NCI-H128 (cell line): ENCODE results near the gene ZKSCAN3.
"Not testable (repeated sequence)": the region's sequence is repeated elsewhere in the genome, so short reads cannot be mapped to it uniquely, and the experiment has no call there.

Experiments
- DNase-seq: peaks from one replicate; lab custom pipeline; 2025; ENCODE audit not compliant: unreplicated experiment; lab: John Stamatoyannopoulos, UW

ZKSCAN3 gene

GRCh38 chr6:28349892-28350737, at the start of gene ZKSCAN3:
Gene ZKSCAN3, plus strand, starts transcription at chr6:28349947. Its CDS starts 9,640 bp downstream, at chr6:28359587.
- DNase-seq: peak; percentile 78

GRCh38 chr6:28303570-28303969, 46.2 kb upstream of the ZKSCAN3 start:
- no peak for DNase-seq

DNA sequence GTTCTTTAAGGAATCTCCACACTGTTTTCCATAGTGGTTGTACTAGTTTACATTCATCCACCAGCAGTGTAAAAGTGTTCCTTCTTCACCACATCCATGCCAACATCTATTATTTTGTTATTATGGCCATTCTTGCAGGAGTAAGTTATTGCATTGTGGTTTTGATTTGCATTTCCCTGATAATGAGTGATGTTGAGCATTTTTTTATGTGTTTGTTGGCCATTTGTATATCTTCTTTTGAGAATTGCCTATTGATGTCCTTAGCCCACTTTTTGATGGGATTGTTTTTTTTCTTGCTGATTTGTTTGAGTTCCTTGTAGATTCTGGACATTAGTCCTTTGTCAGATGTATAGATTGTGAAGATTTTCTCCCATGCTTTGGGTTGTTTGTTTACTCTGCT, 43.4 kb upstream of the ZKSCAN3 start:
- not testable (repeated sequence) for DNase-seq

- DNase-seq: no peak
Measured at GRCh38 chr6:28311139-28311823, 38.5 kb upstream of the ZKSCAN3 start.

GRCh38 chr6:28312939-28313338, 36.8 kb upstream of the ZKSCAN3 start:
- DNase-seq: no peak

- DNase-seq: no peak
Measured at GRCh38 chr6:28315628-28316027, 34.1 kb upstream of the ZKSCAN3 start.

- DNase-seq: not testable (repeated sequence)
Measured at GRCh38 chr6:28317866-28318265, 31.9 kb upstream of the ZKSCAN3 start.

DNA sequence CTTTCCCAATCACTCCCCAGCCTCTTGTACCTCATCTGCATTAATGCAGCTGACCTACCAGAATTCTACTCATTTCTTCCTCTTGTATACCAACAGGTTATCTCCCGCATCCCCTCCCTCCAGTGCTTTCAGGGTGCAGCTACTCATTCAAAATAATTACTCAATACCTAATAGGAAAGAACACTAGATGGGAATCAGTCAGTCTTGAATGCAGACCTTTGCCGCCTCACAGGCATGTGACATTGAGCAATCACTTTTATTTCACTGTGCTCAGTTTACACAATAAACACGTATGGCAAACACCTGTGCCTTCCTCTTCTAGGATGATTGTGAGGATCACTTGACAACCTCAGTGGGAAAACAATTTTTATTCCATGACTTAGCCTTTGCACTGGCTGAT, 27.1 kb upstream of the ZKSCAN3 start:
- DNase-seq: no peak

GRCh38 chr6:28323813-28324424, 25.8 kb upstream of the ZKSCAN3 start:
- no peak for DNase-seq

- no peak for DNase-seq
Measured at GRCh38 chr6:28326371-28326948, 23.3 kb upstream of the ZKSCAN3 start.

DNA sequence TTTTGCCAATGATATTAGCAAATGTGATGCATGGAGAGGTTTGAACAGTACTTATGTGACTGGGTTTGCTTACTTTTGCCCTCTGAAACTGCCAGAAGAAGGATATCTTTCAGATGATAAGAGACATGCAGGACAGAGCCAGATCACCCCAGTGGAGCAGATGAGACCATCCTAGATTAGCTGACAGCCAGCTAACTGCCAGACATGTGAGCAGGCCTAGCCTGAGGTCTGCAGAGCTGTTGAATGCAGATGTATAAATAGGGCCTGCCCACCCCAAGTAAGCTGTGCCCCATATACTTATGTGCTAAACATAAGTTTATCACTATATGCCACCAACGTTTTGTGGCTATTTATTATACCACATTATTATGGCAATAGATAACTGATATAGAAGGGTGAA, 19.7 kb upstream of the ZKSCAN3 start:
- no peak for DNase-seq

DNA sequence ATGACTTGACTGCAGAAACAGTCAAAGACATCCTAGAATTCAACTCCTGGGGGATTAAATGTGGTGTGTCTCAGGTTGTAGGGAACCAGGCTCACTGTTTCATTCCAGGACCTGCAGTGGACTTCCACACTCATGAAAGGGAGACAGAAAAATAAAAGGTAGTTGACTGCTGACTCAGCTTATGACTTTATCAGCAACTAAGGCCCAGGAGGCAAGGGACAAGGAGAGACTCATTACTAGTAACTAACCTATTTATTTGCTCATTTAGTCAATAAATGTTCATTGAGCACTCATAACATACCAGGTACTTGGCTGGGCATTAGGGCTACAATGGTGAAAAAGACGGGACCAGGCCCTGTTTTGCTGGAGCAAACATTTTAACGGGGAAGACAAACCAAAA, 16.7 kb upstream of the ZKSCAN3 start:
- no peak for DNase-seq

DNA sequence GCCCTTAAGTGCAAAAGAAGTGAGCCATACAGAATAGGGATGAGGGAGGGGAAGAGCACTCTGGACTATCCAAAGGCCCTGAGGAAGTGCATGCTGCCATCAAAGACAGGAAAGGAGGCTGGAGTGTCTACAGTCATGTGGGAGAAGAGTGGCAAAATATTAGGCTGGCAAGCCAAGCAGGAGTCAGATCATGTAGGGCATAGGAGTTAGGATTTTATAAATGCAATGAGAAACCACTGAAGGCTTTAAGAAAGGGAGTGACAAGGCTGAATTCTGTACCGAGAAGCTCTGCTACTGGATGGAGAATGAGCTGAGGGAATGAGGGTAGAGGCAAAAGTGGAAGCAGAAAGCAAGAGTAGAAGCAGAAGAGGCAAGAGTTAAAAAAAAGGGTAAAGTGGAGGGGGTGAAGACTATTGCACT, 16.1 kb upstream of the ZKSCAN3 start:
- no peak for DNase-seq

DNA sequence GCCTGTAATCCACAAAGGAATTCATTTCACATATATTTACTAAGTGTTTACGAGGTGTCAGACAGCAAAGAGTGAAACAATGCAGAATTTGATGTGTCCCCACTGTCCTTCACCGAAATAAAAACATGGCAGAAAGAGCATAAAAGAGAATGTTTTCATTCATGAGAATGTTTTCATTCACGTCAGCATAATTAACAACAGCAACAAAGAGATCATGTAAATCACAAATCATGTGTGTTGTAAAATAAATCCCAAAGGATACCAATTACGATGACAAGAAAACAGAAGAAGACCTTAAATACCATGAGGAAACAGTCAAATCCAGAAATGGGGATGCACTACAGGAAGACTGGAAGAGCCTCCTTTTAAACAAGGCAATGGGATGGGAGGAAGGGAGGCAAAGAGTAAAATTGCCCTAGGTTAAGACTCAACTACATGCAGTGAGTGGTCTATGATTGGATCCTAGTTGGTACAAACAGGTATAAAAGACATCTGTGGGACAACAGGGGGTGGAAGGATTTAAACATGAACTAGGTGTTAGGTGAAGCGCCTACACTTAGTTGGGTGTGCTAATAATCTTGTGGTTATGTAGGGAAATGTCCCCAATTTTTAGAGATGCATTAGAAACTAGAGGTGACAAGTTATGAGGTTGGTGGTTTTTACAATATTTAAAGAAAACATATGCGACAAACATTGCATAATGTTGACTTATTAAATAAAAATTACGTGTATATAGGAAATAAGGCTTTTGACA, 15.3 kb upstream of the ZKSCAN3 start:
- no peak for DNase-seq

DNA sequence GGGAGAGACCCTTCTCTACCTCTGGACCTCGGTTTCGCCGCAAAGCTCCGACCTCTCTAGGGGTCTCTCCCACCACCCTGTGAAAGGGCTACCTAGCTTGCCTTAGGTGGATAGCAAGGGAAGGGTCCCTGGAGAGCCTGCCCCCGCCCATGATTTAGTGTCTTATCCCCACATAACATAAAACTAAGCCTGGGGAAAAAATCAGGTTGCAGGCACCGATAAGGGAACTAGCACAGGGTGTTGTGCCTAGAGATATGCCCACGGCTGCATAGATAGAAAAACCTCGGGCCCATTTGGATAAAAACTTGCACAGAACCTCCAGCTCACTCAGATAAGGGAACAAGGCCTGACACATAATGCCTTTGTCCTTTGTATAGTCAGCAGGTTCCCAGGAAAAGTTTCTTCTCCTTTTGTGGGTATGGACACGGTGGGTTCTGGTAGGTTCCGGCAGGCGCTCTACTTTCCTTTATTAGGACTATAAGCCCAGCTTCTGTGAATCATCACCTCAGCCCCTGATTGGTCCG, 14.6 kb upstream of the ZKSCAN3 start:
- no peak for DNase-seq

DNA sequence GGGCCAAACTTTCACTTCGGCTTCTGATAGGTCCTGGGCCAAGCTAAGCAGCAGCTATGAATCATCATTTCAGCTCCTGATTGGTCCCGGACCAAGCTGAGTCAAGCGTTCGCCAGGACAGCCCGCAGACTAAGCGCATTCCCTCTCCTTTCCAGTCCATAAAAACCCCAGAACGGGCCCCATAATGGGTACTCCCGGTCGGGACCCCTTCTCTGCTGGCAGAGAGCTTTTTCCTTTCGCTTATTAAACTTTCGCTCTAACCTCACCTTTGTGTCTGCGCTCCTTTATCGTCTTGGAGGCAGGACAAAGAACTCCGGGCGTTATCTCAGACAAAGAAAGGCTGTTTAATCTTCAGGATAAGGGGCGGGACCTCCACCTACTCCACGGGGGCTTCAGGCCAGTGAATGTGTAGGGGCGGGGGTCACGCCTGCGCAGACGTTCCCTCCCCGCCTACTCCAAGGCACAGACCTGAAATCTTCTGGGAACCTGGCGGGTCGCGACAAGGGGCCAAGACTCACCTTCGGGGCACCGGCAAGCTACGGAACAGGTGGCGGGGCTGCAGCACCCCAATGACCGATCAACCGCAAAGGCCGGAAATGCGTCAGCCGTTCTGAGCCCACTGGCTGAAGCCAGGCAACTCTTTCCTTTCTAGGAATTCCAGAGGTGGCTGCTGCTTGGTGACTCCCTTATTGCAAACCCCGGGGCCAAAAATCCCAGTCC, 14.0 kb upstream of the ZKSCAN3 start, which contains the start of gene ZSCAN31:
TSS of gene ZSCAN31 (minus strand) at position 585 of the 720 bp plus-strand sequence. CDS start 6,465 bp downstream, outside the sequence.
- peak; percentile 78 for DNase-seq

DNA sequence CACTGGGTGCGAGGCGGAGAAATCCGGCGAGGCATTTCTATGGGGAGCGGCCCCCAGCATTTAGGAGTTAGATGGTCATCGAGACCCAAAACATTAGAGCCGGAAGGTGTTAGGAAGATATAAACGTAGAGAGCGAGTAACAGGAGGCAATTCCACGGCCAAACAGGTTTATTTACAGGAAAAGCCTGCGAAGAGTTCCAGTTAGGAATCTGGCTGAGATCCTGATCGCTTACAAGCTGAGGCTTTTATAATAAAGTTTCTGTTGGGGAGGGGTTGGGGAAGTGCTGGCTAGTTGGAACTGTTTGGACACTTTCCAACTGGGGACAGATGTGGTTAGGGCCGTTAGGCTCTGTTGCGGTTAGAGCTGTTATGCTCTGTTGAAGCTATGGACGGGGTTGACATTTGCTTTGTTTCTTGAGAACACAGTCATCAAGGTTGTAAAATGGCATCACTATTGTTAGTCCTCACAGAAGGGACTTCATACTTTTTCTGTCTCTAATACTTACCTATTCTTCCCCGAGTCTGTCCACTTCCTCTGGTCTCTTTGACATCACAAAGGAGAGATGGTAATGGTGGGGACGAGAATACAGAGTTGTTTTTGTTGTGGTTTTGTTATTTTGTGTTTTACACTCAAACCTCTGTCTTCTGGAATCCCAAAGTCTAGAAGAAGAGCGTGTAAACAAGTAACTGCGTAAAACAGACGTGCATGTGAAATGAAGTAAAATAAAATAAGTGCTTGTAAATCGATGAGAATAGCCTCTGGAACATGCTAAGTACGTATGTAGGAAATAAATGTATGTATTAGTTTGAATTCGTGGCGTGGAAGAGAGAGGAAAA, 13.2 kb upstream of the ZKSCAN3 start:
- no peak for DNase-seq

DNA sequence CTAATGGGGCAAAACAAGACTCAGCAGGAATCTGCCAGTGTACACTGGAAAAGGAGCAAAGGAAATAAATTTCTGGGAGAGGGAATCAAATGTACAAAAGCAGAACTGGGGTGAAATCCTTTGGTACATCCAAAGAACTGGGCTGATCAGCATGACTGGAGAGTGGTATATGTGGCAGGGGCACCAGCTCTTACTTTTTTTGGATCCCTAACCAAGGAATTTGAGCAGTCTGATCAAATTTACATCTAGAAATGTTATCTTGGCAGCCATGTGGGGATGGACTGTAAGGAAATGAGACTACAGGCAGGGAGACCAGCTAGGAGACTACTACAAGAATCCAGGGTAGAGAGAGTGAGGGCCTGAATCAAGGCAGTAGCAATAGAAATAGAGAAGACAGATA, 12.6 kb upstream of the ZKSCAN3 start:
- no peak for DNase-seq
